ENCODE results near the gene OXA1L. TPM values are rescaled to one million over a fixed set of nuclear protein-coding genes. Genes with fewer than 3 reads are reported as not detected.
"Not testable (repeated sequence)": the region's sequence is repeated elsewhere in the genome, so short reads cannot be mapped to it uniquely, and the experiment has no call there.

Gene OXA1L
- total RNA-seq, 2 donors from 2014 or later = 114 TPM

DNA sequence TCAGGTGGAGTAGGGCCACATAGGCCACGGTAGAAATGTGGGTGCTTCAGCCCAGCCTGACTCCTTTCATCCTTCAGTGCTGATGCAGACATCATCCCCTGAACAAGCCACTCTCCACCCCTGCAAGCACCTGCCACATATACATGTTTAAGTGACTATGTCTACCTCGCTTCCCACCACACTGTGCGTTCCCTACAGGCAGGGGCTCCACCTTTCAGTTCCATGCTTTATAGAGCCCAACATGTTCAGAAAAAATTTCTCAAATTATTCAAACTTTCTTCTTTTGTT, 37.1 kb downstream of the OXA1L start:
- Mint-ChIP-seq H3K9me3 (no peaks in the 10 kb centered on the region), H3K4me1 (peaks cover 10% of the 10 kb centered on the region), H3K27ac (no peak overlapping the region), H3K4me3 (no peak overlapping the region), H3K36me3 (ENCODE audit: low read depth) (peaks cover 3% of the 10 kb centered on the region), H3K27me3 (ENCODE audit: insufficient read depth) (no peaks in the 10 kb centered on the region)
- Histone ChIP-seq H3K27me3 (ENCODE audit: control insufficient read depth, insufficient read depth, low read length, poor library complexity, severe bottlenecking) (no peaks in the 10 kb centered on the region), H3K4me3 (ENCODE audit: low read length) (no peak overlapping the region), H3K27ac (ENCODE audit: low read depth, low read length) (no peak overlapping the region), H3K9ac (ENCODE audit: extremely low read depth, low read length, poor library complexity, severe bottlenecking) (no peak overlapping the region), H3K9me3 (ENCODE audit: control insufficient read depth, low read length) (no peaks in the 10 kb centered on the region), H3K36me3 (ENCODE audit: control insufficient read depth, insufficient read depth, low read length) (no peaks in the 10 kb centered on the region), H3K4me1 (ENCODE audit: control insufficient read depth, insufficient read depth, low read length) (no peaks in the 10 kb centered on the region)
- TF ChIP-seq, protein P1, sequence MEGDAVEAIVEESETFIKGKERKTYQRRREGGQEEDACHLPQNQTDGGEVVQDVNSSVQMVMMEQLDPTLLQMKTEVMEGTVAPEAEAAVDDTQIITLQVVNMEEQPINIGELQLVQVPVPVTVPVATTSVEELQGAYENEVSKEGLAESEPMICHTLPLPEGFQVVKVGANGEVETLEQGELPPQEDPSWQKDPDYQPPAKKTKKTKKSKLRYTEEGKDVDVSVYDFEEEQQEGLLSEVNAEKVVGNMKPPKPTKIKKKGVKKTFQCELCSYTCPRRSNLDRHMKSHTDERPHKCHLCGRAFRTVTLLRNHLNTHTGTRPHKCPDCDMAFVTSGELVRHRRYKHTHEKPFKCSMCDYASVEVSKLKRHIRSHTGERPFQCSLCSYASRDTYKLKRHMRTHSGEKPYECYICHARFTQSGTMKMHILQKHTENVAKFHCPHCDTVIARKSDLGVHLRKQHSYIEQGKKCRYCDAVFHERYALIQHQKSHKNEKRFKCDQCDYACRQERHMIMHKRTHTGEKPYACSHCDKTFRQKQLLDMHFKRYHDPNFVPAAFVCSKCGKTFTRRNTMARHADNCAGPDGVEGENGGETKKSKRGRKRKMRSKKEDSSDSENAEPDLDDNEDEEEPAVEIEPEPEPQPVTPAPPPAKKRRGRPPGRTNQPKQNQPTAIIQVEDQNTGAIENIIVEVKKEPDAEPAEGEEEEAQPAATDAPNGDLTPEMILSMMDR (conservative IDR thresholded peaks at IDR 0.05) = no peak
- DNase-seq = no peak
- 85 to 90% methylated on average over 2 to 3 of the region's 3 CpGs for WGBS, 2 experiments (ENCODE audit: insufficient coverage in 1 of 2, insufficient read length in 1 of 2)

DNA sequence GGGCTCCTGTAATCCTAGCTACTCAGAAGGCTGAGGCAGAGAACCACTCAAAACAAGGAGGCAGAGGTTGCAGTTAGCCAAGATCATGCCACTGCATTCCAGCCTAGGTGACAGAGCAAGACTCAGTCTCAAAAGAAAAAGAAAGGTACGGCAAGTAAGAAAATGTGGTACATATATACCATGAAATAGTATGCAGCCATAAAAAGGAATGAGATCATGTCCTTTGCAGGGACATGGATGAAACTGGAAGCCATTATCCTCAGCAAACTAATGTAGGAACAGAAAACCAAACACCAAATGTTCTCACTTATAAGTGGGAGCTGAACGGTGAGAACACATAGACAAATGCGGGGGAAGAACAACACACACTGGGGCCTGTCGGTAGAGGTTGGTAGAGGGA, 38.7 kb downstream of the OXA1L start:
- H3K4me1 ChIP-seq (ENCODE audit: control insufficient read depth, insufficient read depth, low read length); H3K9me3 Mint-ChIP-seq; H3K36me3 ChIP-seq (ENCODE audit: control insufficient read depth, insufficient read depth, low read length); H3K27me3 Mint-ChIP-seq (ENCODE audit: insufficient read depth); H3K9ac ChIP-seq (ENCODE audit: extremely low read depth, low read length, poor library complexity, severe bottlenecking); H3K4me3 Mint-ChIP-seq; H3K4me3 ChIP-seq (ENCODE audit: low read length); H3K9me3 ChIP-seq (ENCODE audit: control insufficient read depth, low read length); H3K27me3 ChIP-seq (ENCODE audit: control insufficient read depth, insufficient read depth, low read length, poor library complexity, severe bottlenecking); H3K27ac ChIP-seq (ENCODE audit: low read depth, low read length); H3K36me3 Mint-ChIP-seq (ENCODE audit: low read depth); DNase-seq; H3K27ac Mint-ChIP-seq: not testable (repeated sequence)
- WGBS, 2 experiments (ENCODE audit: insufficient coverage in 1 of 2, insufficient read length in 1 of 2) = 92 to 93% methylated on average over 1 to 4 of the region's 4 CpGs
- H3K4me1 Mint-ChIP-seq = peaks cover 10% of the 10 kb centered on the region

DNA sequence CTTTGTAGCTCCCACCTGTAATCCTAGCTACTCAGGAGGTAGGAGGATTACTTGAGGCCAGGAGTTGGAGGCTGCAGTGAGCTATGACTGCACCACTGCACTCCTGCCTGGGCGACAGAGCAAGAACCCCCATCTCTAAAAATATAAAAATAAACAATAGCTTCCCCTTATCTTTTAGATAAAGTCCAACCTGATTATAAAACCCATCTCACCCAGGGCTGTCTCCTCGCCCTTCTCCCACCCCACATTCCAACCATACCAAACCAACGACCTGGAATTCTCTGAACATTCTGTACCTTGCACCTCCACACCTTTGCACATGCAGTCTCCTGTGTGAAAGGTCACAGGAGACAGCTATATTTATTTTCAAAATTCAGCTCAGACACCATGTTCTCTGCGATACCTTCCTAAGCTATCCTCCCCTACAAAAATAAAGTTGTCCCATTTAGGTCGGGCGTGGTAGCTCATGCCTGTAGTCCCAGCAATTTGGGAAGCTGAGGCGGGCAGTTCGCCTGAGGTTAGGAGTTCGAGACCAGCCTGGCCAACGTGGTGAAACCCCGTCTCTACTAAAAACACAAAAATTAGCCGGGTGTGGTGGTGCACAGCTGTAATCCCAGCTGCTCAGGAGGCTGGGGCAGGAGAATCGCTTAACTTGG, 41.1 kb downstream of the OXA1L start:
- Histone ChIP-seq H3K27ac (ENCODE audit: low read depth, low read length) (no peak overlapping the region), H3K9me3 (ENCODE audit: control insufficient read depth, low read length) (no peaks in the 10 kb centered on the region), H3K27me3 (ENCODE audit: control insufficient read depth, insufficient read depth, low read length, poor library complexity, severe bottlenecking) (no peaks in the 10 kb centered on the region), H3K9ac (ENCODE audit: extremely low read depth, low read length, poor library complexity, severe bottlenecking) (peak overlapping the region; percentile 15), H3K36me3 (ENCODE audit: control insufficient read depth, insufficient read depth, low read length) (no peaks in the 10 kb centered on the region), H3K4me3 (ENCODE audit: low read length) (no peak overlapping the region), H3K4me1 (ENCODE audit: control insufficient read depth, insufficient read depth, low read length) (no peaks in the 10 kb centered on the region)
- Mint-ChIP-seq H3K27ac (peak overlapping the region; percentile 48), H3K36me3 (ENCODE audit: low read depth) (peaks cover 3% of the 10 kb centered on the region), H3K9me3 (no peaks in the 10 kb centered on the region), H3K27me3 (ENCODE audit: insufficient read depth) (no peaks in the 10 kb centered on the region), H3K4me1 (peaks cover 10% of the 10 kb centered on the region), H3K4me3 (no peak overlapping the region)
- 82 to 84% methylated on average over 12 to 13 of the region's 13 CpGs for WGBS, 2 experiments (ENCODE audit: insufficient coverage in 1 of 2, insufficient read length in 1 of 2)
- DNase-seq = peak; percentile 51
- TF ChIP-seq, protein P1 (conservative IDR thresholded peaks at IDR 0.05) = no peak

Measured in endodermal cell (in vitro differentiated cells).